HG02884 (cell line): ENCODE results near the gene AMZ2.
"Not testable (repeated sequence)": the region's sequence is repeated elsewhere in the genome, so short reads cannot be mapped to it uniquely, and the experiment has no call there.

ENCODE experiments used
- ATAC-seq: cut with Tn5 transposase; IDR thresholded peaks from one replicate; pipeline ENCODE4 v1.9.1; 2021; ENCODE audit warnings: mild to moderate bottlenecking, moderate library complexity; ENCODE audit not compliant: unreplicated experiment

Gene AMZ2

GRCh38 chr17:68248891-68249290, 1.0 kb downstream of the AMZ2 start:
- ATAC-seq, result no peak

- no peak for ATAC-seq
Measured at GRCh38 chr17:68249354-68249765, 1.5 kb downstream of the AMZ2 start.

GRCh38 chr17:68253426-68253825, 5.6 kb downstream of the AMZ2 start:
- ATAC-seq, result not testable (repeated sequence)

- ATAC-seq, result no peak
Measured at GRCh38 chr17:68255151-68255550, 7.3 kb downstream of the AMZ2 start.

- ATAC-seq, result no peak
Measured at GRCh38 chr17:68255731-68256538, 8.1 kb downstream of the AMZ2 start.

- not testable (repeated sequence) for ATAC-seq
Measured at GRCh38 chr17:68256701-68257100, 8.9 kb downstream of the AMZ2 start.

- ATAC-seq, result no peak
Measured at GRCh38 chr17:68257934-68258333, 10.1 kb downstream of the AMZ2 start.

GRCh38 chr17:68258890-68259647, 11.2 kb downstream of the AMZ2 start:
- peak; percentile 75 for ATAC-seq

- not testable (repeated sequence) for ATAC-seq
Measured at GRCh38 chr17:68259648-68259951, 11.8 kb downstream of the AMZ2 start.

GRCh38 chr17:68260051-68260762, 12.4 kb downstream of the AMZ2 start:
- ATAC-seq, result no peak

GRCh38 chr17:68262467-68262866, 14.6 kb downstream of the AMZ2 start:
- ATAC-seq, result not testable (repeated sequence)

- not testable (repeated sequence) for ATAC-seq
Measured at GRCh38 chr17:68263101-68263681, 15.3 kb downstream of the AMZ2 start.

GRCh38 chr17:68265833-68266232, 18.0 kb downstream of the AMZ2 start:
- not testable (repeated sequence) for ATAC-seq

GRCh38 chr17:68273722-68274121, 25.9 kb downstream of the AMZ2 start:
- no peak for ATAC-seq

- ATAC-seq, result not testable (repeated sequence)
Measured at GRCh38 chr17:68276339-68276738, 28.5 kb downstream of the AMZ2 start.

- no peak for ATAC-seq
Measured at GRCh38 chr17:68277807-68278206, 30.0 kb downstream of the AMZ2 start.

GRCh38 chr17:68281965-68282364, 34.1 kb downstream of the AMZ2 start:
- ATAC-seq, result not testable (repeated sequence)

GRCh38 chr17:68288375-68288774, 40.5 kb downstream of the AMZ2 start:
- no peak for ATAC-seq

GRCh38 chr17:68288804-68289203, 41.0 kb downstream of the AMZ2 start:
- ATAC-seq, result no peak

GRCh38 chr17:68289473-68289872, 41.6 kb downstream of the AMZ2 start:
- ATAC-seq, result no peak

- ATAC-seq, result no peak
Measured at GRCh38 chr17:68289936-68290267, 42.1 kb downstream of the AMZ2 start.
